Body of pancreas (tissue), 4 donors: ENCODE measurements around the gene POLD1. TPM values are rescaled to one million over a fixed set of nuclear protein-coding genes. Genes with fewer than 3 reads are reported as not detected.

Experiments used
- ATAC-seq: fragments of 150-250 bp; one replicate; pipeline ENCODE4 v1.9.1; 2016
- DNase-seq, 4 donors: peaks; one replicate each; pipeline ENCODE4 v3.0.0-alpha.2; 2019
- H3K27ac ChIP-seq, 4 donors: fragments of 200-600 bp; sonication (generic); 1 replicate in 3 of 4; 2 replicates in 1 of 4; pipeline versions ENCODE4 v1.5.1 to v1.6.1; 2016 to 2019; ENCODE audit warnings: mild to moderate bottlenecking in 1 of 4, mixed read lengths in 1 of 4, moderate library complexity in 1 of 4
- H3K27me3 ChIP-seq, 2 donors: fragments of 200-600 bp; sonication (generic); one replicate each; pipeline ENCODE4 v1.6.0; 2016; ENCODE audit warnings: mild to moderate bottlenecking in 1 of 2
- H3K36me3 ChIP-seq, 2 donors: fragments of 200-600 bp; sonication (generic); replicated peaks in 1 of 2; 2 replicates each; pipeline ENCODE4 v1.5.1; 2016; ENCODE audit warnings: low read depth in 2 of 2; ENCODE audit not compliant: insufficient read depth in 1 of 2
- H3K4me1 ChIP-seq: fragments of 200-600 bp; sonication (generic); one replicate; pipeline ENCODE4 v1.6.0; 2016
- H3K4me3 ChIP-seq, 2 donors: fragments of 200-600 bp; sonication (generic); 1 replicate in 1 of 2; 2 replicates in 1 of 2; pipeline ENCODE4 v1.5.1; 2016 to 2019
- H3K9me3 ChIP-seq, 3 donors: fragments of 200-600 bp; sonication (generic); 1 replicate in 2 of 3; 2 replicates in 1 of 3; pipeline ENCODE4 v1.5.1; 2016
- POLR2A ChIP-seq, 3 donors: fragments of 450-650 bp; IDR thresholded peaks; one replicate each; pipeline ENCODE4 v1.6.1; 2016; ENCODE audit warnings: antibody characterized with exemption in 3 of 3, mild to moderate bottlenecking in 2 of 3
- WGBS, 2 donors: methylation state at CpG; one replicate each; pipeline ENCODE4 v1.1.5; 2017; 5-methylcytosine and 5-hydroxymethylcytosine counted together
- intact Hi-C: fragments of 100-400 bp; cut with DNase I; formaldehyde crosslinking; loops from one replicate; pipeline ENCODE4 v1.15.1; 2023
- total RNA-seq, 2 donors: library from RNA; depleted of rRNA; stranded (reverse); fragments of >200 nt; gene quantifications; one replicate each; pipeline ENCODE4 v1.1.0, GENCODE V29; 2016
- TF ChIP-seq, protein P1 (sequence below), 7 experiments: fragments of 450-650 bp in 4 of 7; fragments of 200-600 bp in 3 of 7; sonication (generic) in 3 of 7; IDR thresholded peaks; one replicate each; pipeline ENCODE4 v1.5.1; 2016 to 2019; ENCODE audit warnings: antibody characterized with exemption in 7 of 7

Gene POLD1
- total RNA-seq, 2 donors from 2014 or later = 13.2 to 13.8 TPM

DNA sequence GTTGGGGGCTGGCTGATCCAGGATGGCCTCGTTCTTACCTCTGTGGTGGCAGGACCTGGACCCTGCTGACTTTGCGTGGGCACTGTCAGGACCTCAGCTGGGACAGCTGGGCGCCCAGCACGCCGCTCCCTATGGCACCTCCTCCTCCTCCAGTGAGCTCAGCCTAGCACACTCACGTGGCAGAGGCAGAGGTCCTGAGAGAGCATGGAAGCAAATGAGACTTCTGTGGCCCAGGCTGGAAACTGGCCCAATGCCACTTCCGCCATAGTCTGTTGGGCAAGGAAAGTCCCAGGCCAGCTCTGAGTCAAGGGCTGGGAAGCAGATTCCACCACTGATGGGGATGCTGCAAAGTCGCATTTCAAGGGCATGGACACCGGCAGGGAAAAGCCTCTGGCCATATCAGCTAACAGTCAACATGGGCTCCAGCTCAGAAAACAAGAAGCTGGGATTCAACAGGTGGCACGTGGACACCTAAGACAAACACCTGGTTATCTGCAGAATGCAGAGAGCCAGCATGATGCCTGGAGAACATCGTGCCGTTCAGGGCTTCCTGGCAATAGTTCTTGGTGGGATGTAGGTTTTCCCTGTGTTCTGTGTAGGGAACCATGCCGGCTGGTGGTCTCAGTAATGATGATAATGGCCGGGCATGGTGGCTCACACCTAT, 65.2 kb downstream of the POLD1 start:
- Histone ChIP-seq H3K27me3 (no peaks in the 10 kb centered on the region), H3K9me3 (no peaks in the 10 kb centered on the region), H3K27ac (no peak overlapping the region), H3K36me3 (no peaks in the 10 kb centered on the region), H3K4me3 (no peak overlapping the region), H3K4me1 (no peaks in the 10 kb centered on the region)
- DNase-seq = no peak
- intact Hi-C loops = no loop called here
- no peak for ATAC-seq
- TF ChIP-seq POLR2A (IDR thresholded peaks at IDR 0.05) = no peak
- TF ChIP-seq, protein P1, sequence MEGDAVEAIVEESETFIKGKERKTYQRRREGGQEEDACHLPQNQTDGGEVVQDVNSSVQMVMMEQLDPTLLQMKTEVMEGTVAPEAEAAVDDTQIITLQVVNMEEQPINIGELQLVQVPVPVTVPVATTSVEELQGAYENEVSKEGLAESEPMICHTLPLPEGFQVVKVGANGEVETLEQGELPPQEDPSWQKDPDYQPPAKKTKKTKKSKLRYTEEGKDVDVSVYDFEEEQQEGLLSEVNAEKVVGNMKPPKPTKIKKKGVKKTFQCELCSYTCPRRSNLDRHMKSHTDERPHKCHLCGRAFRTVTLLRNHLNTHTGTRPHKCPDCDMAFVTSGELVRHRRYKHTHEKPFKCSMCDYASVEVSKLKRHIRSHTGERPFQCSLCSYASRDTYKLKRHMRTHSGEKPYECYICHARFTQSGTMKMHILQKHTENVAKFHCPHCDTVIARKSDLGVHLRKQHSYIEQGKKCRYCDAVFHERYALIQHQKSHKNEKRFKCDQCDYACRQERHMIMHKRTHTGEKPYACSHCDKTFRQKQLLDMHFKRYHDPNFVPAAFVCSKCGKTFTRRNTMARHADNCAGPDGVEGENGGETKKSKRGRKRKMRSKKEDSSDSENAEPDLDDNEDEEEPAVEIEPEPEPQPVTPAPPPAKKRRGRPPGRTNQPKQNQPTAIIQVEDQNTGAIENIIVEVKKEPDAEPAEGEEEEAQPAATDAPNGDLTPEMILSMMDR (IDR thresholded peaks at IDR 0.05) = no peak
- 48 to 56% methylated on average over 12 to 14 of the region's 14 CpGs for WGBS, 2 donors

GRCh38 chr19:50450369-50451222, 66.4 kb downstream of the POLD1 start:
- ATAC-seq = no peak
- no peak for TF ChIP-seq POLR2A (IDR thresholded peaks at IDR 0.05)
- TF ChIP-seq, protein P1 (IDR thresholded peaks at IDR 0.05) = no peak
- no peaks in the 10 kb centered on the region for H3K4me1 ChIP-seq
- intact Hi-C loops = no loop called here
- H3K27me3 ChIP-seq = no peaks in the 10 kb centered on the region
- no peak for DNase-seq
- H3K27ac ChIP-seq = no peak overlapping the region
- no peaks in the 10 kb centered on the region for H3K36me3 ChIP-seq
- H3K4me3 ChIP-seq = no peak overlapping the region
- 55 to 63% methylated on average over 15 to 29 of the region's 30 CpGs for WGBS, 2 donors
- no peaks in the 10 kb centered on the region for H3K9me3 ChIP-seq

DNA sequence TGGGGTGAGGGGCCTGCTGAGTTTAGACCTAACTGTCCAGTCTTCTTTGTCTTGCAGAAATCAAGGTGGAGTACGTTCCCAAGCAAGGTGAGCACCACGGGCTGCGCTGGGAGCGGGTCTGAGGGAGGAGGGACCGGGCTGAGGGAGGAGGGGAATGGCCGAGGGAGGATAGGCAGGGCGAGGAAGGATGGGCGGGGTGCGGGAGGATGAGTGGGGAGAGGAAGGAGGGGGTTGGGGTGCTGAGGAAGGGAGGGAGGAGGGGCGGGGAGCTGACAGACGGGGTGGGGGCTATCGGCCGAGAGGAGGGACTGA, 67.0 kb downstream of the POLD1 start:
- Histone ChIP-seq H3K4me1 (no peaks in the 10 kb centered on the region), H3K9me3 (no peaks in the 10 kb centered on the region), H3K27ac (no peak overlapping the region), H3K27me3 (no peaks in the 10 kb centered on the region), H3K4me3 (no peak overlapping the region), H3K36me3 (no peaks in the 10 kb centered on the region)
- intact Hi-C loops = no loop called here
- no peak for DNase-seq
- TF ChIP-seq, protein P1 (IDR thresholded peaks at IDR 0.05) = no peak
- TF ChIP-seq POLR2A (IDR thresholded peaks at IDR 0.05) = no peak
- 46 to 50% methylated on average over 11 to 13 of the region's 13 CpGs for WGBS, 2 donors
- ATAC-seq = no peak

DNA sequence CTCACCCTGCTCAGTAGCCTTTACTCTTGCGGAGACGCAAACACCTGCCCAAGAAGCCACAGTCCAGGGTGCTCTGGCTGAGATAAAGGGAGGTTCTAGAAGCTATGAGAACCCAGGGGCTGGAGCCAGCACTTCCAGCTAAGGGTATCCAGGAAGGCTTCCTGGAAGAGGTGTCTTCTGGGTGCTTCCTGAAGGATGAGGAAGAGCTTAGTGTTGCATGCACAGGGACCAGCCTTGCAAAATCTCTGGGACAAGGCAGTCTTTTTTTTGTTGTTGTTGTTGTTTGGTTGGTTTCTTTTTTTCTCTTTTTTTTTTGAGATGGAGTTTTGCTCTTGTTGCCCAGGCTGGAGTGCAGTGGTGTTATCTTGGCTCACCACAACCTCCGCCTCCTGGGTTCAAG, 69.1 kb downstream of the POLD1 start:
- no peak for ATAC-seq
- H3K4me3 ChIP-seq = no peak overlapping the region
- peaks cover 0 to 5% of the 10 kb centered on the region in 2 donors for H3K27me3 ChIP-seq
- no peaks in the 10 kb centered on the region for H3K4me1 ChIP-seq
- no peak overlapping the region for H3K27ac ChIP-seq
- intact Hi-C loops = no loop called here
- TF ChIP-seq, protein P1 (IDR thresholded peaks at IDR 0.05) = no peak
- no peak for TF ChIP-seq POLR2A (IDR thresholded peaks at IDR 0.05)
- no peak for DNase-seq
- H3K9me3 ChIP-seq = no peaks in the 10 kb centered on the region
- no peaks in the 10 kb centered on the region for H3K36me3 ChIP-seq
- 85 to 92% methylated on average over 3 of the region's 3 CpGs for WGBS, 2 donors
